Hematopoietic multipotent progenitor cell treated with erythropoietin and hydrocortisone succinate and interleukin-3 and kit ligand, for 6 days (in vitro differentiated cells): Measurements from ENCODE around the gene CREB3L2.
"Not testable (repeated sequence)": the region's sequence is repeated elsewhere in the genome, so short reads cannot be mapped to it uniquely, and the experiment has no call there.

Source experiments
- DNase-seq: peaks from one replicate; pipeline ENCODE4 v3.0.0-alpha.2; 2015

CREB3L2 gene

GRCh38 chr7:137832382-137832781 lies 169.5 kb downstream of the CREB3L2 start:
- no peak for DNase-seq

- DNase-seq = not testable (repeated sequence)
These were observed 170.3 kb downstream of the CREB3L2 start for GRCh38 chr7:137831555-137831954.

- DNase-seq = no peak
These were observed 172.4 kb downstream of the CREB3L2 start for GRCh38 chr7:137829337-137829992.

- no peak for DNase-seq
These were observed 173.4 kb downstream of the CREB3L2 start for GRCh38 chr7:137828456-137828855.

- no peak for DNase-seq
These were observed 176.4 kb downstream of the CREB3L2 start for GRCh38 chr7:137825489-137825888.
